ENCODE results near the gene ASAP2. TPM values are rescaled to one million over a fixed set of nuclear protein-coding genes. Genes with fewer than 3 reads are reported as not detected.
A peak's percentile ranks its signal among the peaks of the same experiment; 100 is the strongest.

ASAP2 gene
- total RNA-seq, 2 experiments from 2014 or later, result 0.27 TPM; not detected in 1

GRCh38 chr2:9401059-9401547 is 194.5 kb downstream of the ASAP2 start:
- Histone ChIP-seq H3K79me2 (ENCODE audit: insufficient read depth, low read depth, low read length) (no peaks in the 10 kb centered on the region), H3K4me2 (ENCODE audit: low read length) (no peak overlapping the region), H3K27ac (ENCODE audit: low read depth, low read length, poor library complexity, severe bottlenecking) (no peak overlapping the region), H3K4me1 (ENCODE audit: insufficient read depth, low read length, poor library complexity, severe bottlenecking) (peaks cover 4% of the 10 kb centered on the region), H3K4me3 (ENCODE audit: low read depth, low read length, poor library complexity, severe bottlenecking) (no peak overlapping the region), H4K20me1 (ENCODE audit: insufficient read depth, low read length) (no peaks in the 10 kb centered on the region), H2AFZ (ENCODE audit: low read length) (no peak overlapping the region), H3K36me3 (ENCODE audit: insufficient read depth, low read length) (no peaks in the 10 kb centered on the region), H3K9me2 (ENCODE audit: insufficient read depth, low read length) (no peaks in the 10 kb centered on the region), H3K9me3 (ENCODE audit: low read length) (no peaks in the 10 kb centered on the region)
- intact Hi-C loops (cut with micrococcal nuclease; ENCODE audit: unreplicated experiment), result no loop called here
- no peak for DNase-seq (ENCODE audit: low spot score)
- CTCF ChIA-PET (ENCODE audit: unreplicated experiment), result interaction anchor here (0.9 kb wide), 1 partner anchor 25 kb away, joined by 3 read pairs; no protein-coding TSS in a partner anchor
- POLR2A ChIA-PET, result interaction anchor here (0.6 to 0.7 kb wide), 2 partner anchors 70 to 159 kb away, joined by 3 to 6 read pairs; no protein-coding TSS in a partner anchor
- no TSS peak for BruUV-seq (replicated peaks)
- TF ChIP-seq EZH2phosphoT487 (IDR thresholded peaks at IDR 0.05; ENCODE audit: borderline replicate concordance, low read depth, low read length) (no peak), CTCF (conservative IDR thresholded peaks at IDR 0.05; ENCODE audit: low read length) (no peak)

GRCh38 chr2:9401646-9402371 is 195.2 kb downstream of the ASAP2 start:
- H3K4me2 ChIP-seq (ENCODE audit: low read length), result no peak overlapping the region
- CTCF ChIA-PET (ENCODE audit: unreplicated experiment), result no interaction called here
- BruUV-seq (replicated peaks), result no TSS peak
- no peak overlapping the region for H3K27ac ChIP-seq (ENCODE audit: low read depth, low read length, poor library complexity, severe bottlenecking)
- no peaks in the 10 kb centered on the region for H3K79me2 ChIP-seq (ENCODE audit: insufficient read depth, low read depth, low read length)
- H3K4me1 ChIP-seq (ENCODE audit: insufficient read depth, low read length, poor library complexity, severe bottlenecking), result peaks cover 4% of the 10 kb centered on the region
- H3K9me3 ChIP-seq (ENCODE audit: low read length), result no peaks in the 10 kb centered on the region
- H3K4me3 ChIP-seq (ENCODE audit: low read depth, low read length, poor library complexity, severe bottlenecking), result no peak overlapping the region
- H4K20me1 ChIP-seq (ENCODE audit: insufficient read depth, low read length), result no peaks in the 10 kb centered on the region
- intact Hi-C loops (cut with micrococcal nuclease; ENCODE audit: unreplicated experiment), result no loop called here
- H2AFZ ChIP-seq (ENCODE audit: low read length), result no peak overlapping the region
- no peak for TF ChIP-seq EZH2phosphoT487 (IDR thresholded peaks at IDR 0.05; ENCODE audit: borderline replicate concordance, low read depth, low read length)
- TF ChIP-seq CTCF (conservative IDR thresholded peaks at IDR 0.05; ENCODE audit: low read length), result peak; percentile 44; the same call in 1 of the 2 replicates
- H3K9me2 ChIP-seq (ENCODE audit: insufficient read depth, low read length), result no peaks in the 10 kb centered on the region
- peak; percentile 34 for DNase-seq (ENCODE audit: low spot score)
- POLR2A ChIA-PET, result interaction anchor here (0.6 to 0.7 kb wide), 2 partner anchors 71 to 242 kb away, joined by 3 read pairs; no protein-coding TSS in a partner anchor
- H3K36me3 ChIP-seq (ENCODE audit: insufficient read depth, low read length), result peaks cover 5% of the 10 kb centered on the region; the same call in 1 of the 2 replicates

GRCh38 chr2:9403924-9404323 is 197.3 kb downstream of the ASAP2 start:
- CTCF ChIA-PET (ENCODE audit: unreplicated experiment), result no interaction called here
- intact Hi-C loops (cut with micrococcal nuclease; ENCODE audit: unreplicated experiment), result no loop called here
- POLR2A ChIA-PET, result no interaction called here

More at GRCh38 chr2:9403924-9404323, 197.3 kb downstream of the ASAP2 start:
- Histone ChIP-seq H3K4me1 (ENCODE audit: insufficient read depth, low read length, poor library complexity, severe bottlenecking) (peaks cover 4% of the 10 kb centered on the region), H3K4me2 (ENCODE audit: low read length) (no peak overlapping the region), H3K36me3 (ENCODE audit: insufficient read depth, low read length) (peaks cover 23% of the 10 kb centered on the region; the same call in 1 of the 2 replicates), H3K79me2 (ENCODE audit: insufficient read depth, low read depth, low read length) (no peaks in the 10 kb centered on the region), H2AFZ (ENCODE audit: low read length) (no peak overlapping the region), H4K20me1 (ENCODE audit: insufficient read depth, low read length) (no peaks in the 10 kb centered on the region), H3K4me3 (ENCODE audit: low read depth, low read length, poor library complexity, severe bottlenecking) (no peak overlapping the region), H3K27ac (ENCODE audit: low read depth, low read length, poor library complexity, severe bottlenecking) (no peak overlapping the region), H3K9me3 (ENCODE audit: low read length) (no peaks in the 10 kb centered on the region), H3K9me2 (ENCODE audit: insufficient read depth, low read length) (no peaks in the 10 kb centered on the region)
- no TSS peak for BruUV-seq (replicated peaks)
- no peak for TF ChIP-seq EZH2phosphoT487 (IDR thresholded peaks at IDR 0.05; ENCODE audit: borderline replicate concordance, low read depth, low read length)
- no peak for TF ChIP-seq CTCF (conservative IDR thresholded peaks at IDR 0.05; ENCODE audit: low read length)
- no peak for DNase-seq (ENCODE audit: low spot score)
